HG03521 (cell line): Measurements from ENCODE around the gene CD28.
A peak's percentile ranks its signal among the peaks of the same experiment; 100 is the strongest.
"Not testable (repeated sequence)": the region's sequence is repeated elsewhere in the genome, so short reads cannot be mapped to it uniquely, and the experiment has no call there.

Experiments
- ATAC-seq: cut with Tn5 transposase; IDR thresholded peaks from one replicate; pipeline ENCODE4 v1.9.1; 2021; ENCODE audit warnings: mild to moderate bottlenecking, moderate library complexity; ENCODE audit not compliant: unreplicated experiment

The CD28 gene

DNA sequence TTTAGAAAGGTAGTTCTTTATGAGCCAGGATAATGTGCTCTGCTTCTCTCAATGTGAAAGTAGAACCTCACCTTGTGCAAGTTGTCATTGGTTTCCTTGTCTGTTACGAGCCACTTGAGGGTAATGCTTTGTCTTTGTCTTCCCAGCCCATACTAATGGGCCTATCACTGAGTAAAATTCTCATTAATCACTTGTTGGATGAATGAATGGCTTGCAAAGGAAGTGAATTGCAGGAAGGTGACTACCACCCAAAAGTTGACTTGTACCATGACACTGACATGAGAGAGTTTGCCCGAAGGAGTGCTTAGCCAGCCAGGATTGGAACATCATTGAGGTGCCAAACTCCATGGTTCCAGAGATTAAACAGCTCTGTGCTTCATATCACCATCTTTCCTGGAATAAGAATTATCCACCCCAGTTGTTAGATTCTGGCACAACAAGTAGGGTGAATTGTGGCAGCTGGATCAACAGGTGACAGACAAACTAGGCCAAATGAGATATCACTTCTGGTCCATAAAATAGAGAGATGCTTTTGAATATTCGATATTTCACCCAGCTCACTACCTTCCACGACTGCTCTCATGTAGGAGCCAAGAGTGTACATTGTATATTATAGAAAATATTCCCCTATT, 20.5 kb upstream of the CD28 start:
- no peak for ATAC-seq

GRCh38 chr2:203687165-203687564, 19.3 kb upstream of the CD28 start:
- ATAC-seq, result no peak

DNA sequence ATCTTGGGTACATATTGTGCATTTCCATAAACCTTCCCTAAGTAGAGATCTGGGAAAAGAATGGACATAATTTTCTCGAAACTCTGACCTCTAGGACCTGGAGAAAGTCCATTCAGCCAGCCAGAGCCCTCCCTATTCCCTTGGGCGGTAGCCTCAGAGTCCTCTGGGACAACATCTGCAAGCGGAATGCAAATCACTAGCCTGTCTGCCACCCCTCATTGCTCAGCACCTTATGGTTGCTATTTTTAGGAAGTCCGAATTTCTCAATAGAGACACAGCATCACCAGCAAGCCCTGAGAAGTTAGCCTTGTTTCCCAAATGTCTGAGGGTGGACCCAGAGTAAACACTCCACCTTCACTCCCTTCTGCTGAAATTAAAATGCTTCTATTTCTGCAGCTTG, 17.6 kb upstream of the CD28 start:
- ATAC-seq, result peak; percentile 60

GRCh38 chr2:203689426-203690116, 16.9 kb upstream of the CD28 start:
- no peak for ATAC-seq

DNA sequence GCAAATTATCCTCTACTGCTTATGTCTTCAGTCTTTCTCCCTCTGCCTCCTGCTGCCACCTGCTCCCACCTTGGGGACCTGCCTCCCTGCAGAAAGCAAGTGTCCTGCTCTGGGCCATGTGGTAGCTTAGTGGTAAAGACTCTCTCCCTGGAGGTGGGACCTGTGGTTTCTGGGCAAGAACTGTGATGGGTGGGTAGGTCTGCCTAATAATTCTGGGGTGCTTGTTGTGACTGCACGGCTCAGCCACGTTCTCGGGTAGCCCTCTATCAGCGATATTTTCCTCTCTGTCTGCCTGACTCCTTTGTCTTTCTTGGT, 16.4 kb upstream of the CD28 start:
- ATAC-seq, result no peak

- no peak for ATAC-seq
Observed at GRCh38 chr2:203690441-203691047, 15.9 kb upstream of the CD28 start.

DNA sequence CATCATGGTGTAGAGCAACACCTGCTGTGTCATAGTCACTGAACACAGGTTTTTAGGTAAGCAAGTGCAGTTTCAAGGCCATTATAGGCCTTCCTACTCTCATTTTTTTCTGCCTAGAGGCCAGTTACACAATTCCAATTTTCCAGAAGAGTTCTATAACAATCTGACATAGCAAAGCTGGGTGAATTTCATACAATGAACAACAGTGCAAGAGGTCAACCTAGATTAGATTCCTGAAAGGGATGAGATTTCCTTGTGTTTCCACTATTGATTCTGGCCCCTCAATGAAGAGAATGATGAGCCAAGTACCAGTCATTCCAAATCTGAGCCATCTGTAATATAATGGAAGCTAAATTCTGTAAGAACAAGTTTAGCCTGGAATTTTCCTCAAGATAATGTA, 15.3 kb upstream of the CD28 start:
- no peak for ATAC-seq

GRCh38 chr2:203692031-203692710, 14.3 kb upstream of the CD28 start:
- no peak for ATAC-seq

DNA sequence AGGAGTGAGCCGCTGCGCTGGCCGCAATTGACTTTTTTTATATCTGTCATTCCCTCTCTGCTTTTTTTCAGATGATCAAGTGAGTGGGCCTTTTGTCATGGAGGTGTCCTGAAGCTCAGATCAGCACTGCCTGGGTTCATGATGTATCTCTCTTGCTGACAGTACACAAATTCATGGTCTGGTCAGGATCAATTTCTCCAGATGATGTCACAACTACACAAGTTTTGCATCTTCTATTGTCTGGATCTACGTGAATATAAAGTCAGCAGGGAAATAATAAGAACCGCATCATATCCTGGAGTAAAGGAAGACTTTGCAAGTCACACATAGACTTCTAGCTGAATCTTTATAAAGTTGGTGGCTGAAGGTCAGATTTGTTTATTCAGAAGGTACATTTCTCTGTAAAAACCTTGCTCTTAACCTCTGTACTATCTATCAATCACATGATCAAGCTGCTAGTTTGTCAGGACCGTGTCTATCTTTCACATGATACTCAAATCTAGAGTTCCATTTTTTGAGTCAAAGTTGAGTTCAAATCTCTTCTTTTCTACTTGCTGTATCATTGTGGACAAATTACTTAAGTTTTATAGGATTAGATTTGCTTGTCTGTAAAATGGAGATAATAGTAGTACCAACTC, 13.1 kb upstream of the CD28 start:
- no peak for ATAC-seq

DNA sequence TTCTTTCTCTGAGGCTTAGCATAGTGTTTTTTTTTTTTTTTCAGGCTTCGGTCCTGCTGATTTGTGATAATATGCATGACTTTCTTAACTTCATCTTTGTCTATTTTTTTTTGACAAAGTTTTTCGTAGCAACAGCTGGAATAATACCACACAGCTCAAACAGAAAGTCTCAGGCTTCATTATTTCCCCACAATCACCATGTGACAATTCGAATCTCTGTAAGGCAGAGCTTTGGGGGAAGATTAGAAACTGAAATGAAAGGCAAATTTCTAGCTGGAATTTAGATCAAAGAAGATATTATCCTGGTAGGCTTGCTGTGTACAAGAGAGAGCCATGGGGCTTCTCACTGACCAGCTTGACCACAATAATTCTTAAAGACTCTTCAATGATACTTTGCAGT, 12.2 kb upstream of the CD28 start:
- ATAC-seq, result no peak

- no peak for ATAC-seq
Observed at GRCh38 chr2:203697190-203697589, 9.2 kb upstream of the CD28 start.

GRCh38 chr2:203697763-203698162, 8.7 kb upstream of the CD28 start:
- ATAC-seq, result not testable (repeated sequence)

DNA sequence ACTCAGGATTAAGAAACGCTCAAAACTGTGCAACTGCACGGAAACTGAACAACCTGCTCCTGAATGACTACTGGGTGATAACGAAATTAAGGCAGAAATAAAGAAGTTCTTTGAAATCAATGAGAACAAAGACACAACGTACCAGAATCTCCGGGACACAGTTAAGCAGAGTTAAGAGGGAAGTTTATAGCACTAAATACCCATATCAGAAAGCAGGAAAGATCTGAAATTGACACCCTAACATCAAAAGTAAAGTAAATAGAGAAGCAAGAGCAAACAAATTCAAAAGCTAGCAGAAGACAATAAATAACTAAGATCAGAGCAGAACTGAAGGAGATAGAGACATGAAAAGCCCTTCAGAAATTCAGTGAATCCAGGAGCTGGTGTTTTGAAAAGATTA, 8.0 kb upstream of the CD28 start:
- not testable (repeated sequence) for ATAC-seq

- ATAC-seq, result no peak
Observed at GRCh38 chr2:203704430-203704829, 2.0 kb upstream of the CD28 start.

GRCh38 chr2:203705178-203705577, 1.3 kb upstream of the CD28 start:
- no peak for ATAC-seq

DNA sequence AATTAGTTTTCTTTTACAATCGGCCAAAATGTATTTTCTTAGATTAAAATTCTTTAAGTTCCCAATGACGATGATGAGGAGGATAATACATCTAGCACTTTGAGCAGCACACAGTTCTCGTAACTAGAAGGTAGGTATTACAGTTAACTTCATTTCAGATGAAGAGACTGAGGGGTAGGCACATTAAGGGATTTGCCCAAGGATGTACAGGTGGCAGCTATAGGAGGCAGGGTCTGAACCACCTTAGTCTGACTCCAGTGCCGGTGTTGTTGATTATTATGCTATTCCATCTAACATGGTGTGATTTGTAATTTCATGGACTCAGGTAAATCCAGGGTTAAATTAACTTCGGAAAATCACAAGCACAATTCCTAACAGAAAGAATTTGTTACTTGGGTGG, 1.1 kb downstream of the CD28 start:
- ATAC-seq, result no peak

GRCh38 chr2:203708846-203709396, 2.5 kb downstream of the CD28 start:
- ATAC-seq, result no peak

DNA sequence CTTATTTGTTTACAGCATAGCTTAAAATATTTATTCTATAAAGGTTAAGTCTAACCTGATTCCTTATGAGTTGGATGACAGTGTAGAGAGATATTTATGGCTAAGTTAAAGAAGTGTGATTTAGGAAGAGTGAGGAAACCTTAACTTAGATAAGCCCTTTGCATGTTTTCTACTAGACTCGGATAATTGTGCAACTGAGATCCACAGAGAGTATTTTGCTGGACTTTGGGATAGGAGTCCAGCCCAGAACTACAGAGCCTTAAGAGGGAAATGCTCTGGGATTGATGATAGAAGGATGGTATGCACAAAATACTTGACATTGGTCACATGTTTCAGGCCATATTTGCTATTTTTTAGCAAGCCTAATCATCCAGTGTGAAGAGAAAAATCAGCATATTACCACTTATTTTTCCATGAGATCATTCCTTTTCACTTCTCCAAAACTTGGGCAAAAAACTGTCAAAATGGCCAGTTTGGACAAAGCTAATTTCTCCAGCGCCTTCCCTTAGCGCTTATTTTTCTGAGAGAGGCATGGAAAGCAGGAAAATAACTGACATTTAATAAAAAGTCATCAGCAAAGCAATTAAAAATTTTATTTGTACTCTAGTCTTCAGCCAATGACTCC, 3.1 kb downstream of the CD28 start:
- no peak for ATAC-seq

DNA sequence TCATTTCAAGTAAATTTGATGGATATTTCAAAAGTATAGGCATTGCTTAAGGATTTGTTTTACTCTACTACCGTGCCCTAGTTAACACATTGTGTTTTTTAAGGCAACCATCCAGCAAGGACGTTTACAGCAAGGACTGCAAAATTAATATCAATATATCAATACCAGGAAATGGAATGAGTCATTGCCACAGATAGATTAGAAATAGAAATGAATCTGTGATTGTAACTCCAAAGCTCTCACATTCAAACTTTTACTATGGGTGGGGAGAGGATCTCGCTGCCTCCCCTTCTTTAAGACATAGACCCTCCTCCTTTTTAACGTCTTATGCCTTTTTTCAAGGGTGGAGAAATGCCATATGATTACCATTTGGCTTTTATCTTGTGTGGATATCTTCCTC, 3.8 kb downstream of the CD28 start:
- ATAC-seq, result no peak

GRCh38 chr2:203710952-203711351, 4.5 kb downstream of the CD28 start:
- ATAC-seq, result no peak

- ATAC-seq, result no peak
Observed at GRCh38 chr2:203711399-203711798, 5.0 kb downstream of the CD28 start.
